ENCODE results near the gene LEKR1.

GRCh38 chr3:157043771-157044170 lies 217.6 kb downstream of the LEKR1 start:
- TF ChIP-seq, protein P1, sequence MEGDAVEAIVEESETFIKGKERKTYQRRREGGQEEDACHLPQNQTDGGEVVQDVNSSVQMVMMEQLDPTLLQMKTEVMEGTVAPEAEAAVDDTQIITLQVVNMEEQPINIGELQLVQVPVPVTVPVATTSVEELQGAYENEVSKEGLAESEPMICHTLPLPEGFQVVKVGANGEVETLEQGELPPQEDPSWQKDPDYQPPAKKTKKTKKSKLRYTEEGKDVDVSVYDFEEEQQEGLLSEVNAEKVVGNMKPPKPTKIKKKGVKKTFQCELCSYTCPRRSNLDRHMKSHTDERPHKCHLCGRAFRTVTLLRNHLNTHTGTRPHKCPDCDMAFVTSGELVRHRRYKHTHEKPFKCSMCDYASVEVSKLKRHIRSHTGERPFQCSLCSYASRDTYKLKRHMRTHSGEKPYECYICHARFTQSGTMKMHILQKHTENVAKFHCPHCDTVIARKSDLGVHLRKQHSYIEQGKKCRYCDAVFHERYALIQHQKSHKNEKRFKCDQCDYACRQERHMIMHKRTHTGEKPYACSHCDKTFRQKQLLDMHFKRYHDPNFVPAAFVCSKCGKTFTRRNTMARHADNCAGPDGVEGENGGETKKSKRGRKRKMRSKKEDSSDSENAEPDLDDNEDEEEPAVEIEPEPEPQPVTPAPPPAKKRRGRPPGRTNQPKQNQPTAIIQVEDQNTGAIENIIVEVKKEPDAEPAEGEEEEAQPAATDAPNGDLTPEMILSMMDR (conservative IDR thresholded peaks at IDR 0.05; ENCODE audit: low read depth, low read length): no peak
- no peak for TF ChIP-seq EZH2 (IDR thresholded peaks at IDR 0.05; ENCODE audit: borderline replicate concordance, low read depth, low read length, poor library complexity, severe bottlenecking)

Measured in A673 (cell line).